ENCODE measurements around the gene HEMGN.

DNA sequence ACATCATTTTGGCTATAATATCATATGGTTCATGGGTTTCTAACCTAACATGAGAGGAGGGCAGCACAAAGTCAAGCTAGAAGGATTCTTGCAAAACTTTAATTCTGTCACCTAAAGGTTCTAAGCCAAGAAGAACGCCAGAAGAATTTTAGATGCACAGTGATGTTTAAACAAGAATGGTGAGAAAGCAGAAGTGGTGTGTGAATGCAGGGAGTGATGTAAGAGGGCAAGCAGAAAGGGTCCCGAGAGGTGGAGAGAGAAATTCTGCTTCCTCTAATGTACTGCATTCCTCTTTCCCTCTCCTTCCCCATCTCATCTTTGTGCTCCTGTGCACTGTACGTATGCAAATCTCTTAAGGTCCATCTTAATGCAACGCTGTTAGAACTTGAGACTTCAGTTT is 13.6 kb downstream of the HEMGN start:
- no peak for TF ChIP-seq CTCF (conservative IDR thresholded peaks at IDR 0.05 in 1 of 2, IDR thresholded peaks at IDR 0.05 in 1 of 2; ENCODE audit: extremely low read depth in 1 of 2, insufficient read depth in 1 of 2, low read depth in 1 of 2, low read length in 2 of 2)
- TF ChIP-seq EZH2 (IDR thresholded peaks at IDR 0.05; ENCODE audit: borderline replicate concordance, low read length): no peak

Data from mammary epithelial cell (primary cell).